ENCODE results near the gene NCOA7.

The NCOA7 gene, protein sequence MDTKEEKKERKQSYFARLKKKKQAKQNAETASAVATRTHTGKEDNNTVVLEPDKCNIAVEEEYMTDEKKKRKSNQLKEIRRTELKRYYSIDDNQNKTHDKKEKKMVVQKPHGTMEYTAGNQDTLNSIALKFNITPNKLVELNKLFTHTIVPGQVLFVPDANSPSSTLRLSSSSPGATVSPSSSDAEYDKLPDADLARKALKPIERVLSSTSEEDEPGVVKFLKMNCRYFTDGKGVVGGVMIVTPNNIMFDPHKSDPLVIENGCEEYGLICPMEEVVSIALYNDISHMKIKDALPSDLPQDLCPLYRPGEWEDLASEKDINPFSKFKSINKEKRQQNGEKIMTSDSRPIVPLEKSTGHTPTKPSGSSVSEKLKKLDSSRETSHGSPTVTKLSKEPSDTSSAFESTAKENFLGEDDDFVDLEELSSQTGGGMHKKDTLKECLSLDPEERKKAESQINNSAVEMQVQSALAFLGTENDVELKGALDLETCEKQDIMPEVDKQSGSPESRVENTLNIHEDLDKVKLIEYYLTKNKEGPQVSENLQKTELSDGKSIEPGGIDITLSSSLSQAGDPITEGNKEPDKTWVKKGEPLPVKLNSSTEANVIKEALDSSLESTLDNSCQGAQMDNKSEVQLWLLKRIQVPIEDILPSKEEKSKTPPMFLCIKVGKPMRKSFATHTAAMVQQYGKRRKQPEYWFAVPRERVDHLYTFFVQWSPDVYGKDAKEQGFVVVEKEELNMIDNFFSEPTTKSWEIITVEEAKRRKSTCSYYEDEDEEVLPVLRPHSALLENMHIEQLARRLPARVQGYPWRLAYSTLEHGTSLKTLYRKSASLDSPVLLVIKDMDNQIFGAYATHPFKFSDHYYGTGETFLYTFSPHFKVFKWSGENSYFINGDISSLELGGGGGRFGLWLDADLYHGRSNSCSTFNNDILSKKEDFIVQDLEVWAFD

DNA sequence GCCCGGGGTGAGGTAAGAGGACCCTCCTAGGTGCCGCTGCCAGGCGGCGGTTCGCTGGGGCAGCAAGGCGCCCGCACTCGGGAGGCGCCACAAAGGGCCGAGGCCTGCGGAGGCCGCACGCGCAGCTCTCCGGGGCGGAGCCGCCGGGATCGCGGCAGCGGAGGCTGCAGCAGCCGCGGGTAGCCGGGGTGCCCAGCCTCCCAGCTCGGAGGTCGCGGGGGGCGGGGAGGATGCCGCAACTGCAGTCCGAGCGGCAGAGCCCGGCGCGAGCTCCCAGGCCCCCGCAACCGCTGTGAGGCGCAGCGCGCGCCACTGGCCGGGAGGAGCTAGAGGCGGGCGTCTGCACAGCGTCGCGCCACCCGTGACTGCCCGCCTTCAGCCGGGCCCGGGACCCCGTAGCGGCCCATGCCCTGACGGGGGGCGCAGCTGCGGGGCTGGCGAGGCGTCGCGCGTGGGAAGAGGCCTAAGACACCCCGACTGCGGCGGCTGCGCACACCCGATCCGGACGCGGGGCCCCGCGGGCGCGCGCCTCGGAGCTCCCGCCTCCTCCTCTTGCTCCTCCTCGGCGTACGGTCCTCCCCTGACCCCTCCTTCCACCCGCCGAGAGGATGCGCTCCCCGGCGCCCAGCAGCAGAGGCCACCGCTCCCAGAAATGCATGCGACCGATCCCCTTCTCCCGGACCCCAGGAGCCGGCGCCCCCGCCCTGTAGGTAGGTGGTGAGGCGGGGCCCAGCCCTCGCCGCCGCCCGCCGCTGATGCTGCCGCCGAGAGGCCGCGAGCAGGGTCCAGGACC lies at the start of gene NCOA7:
Gene NCOA7, plus strand, starts transcription at position 603 of the 793 bp plus-strand sequence. CDS start 24,395 bp downstream, outside the sequence.
- Histone ChIP-seq H3K9me3 (ENCODE audit: insufficient read depth, low read length, severe bottlenecking) (no peaks in the 10 kb centered on the region), H3K79me2 (ENCODE audit: insufficient read depth, low read length) (peaks cover 47% of the 10 kb centered on the region), H3K27me3 (ENCODE audit: insufficient read depth, low read length, poor library complexity) (no peaks in the 10 kb centered on the region), H2AFZ (ENCODE audit: low read depth, low read length) (peak within 1 kb of the TSS; percentile 86), H3K27ac (ENCODE audit: low read length) (peak within 1 kb of the TSS; percentile 82), H4K20me1 (ENCODE audit: insufficient read depth, low read length) (no peaks in the 10 kb centered on the region), H3K4me1 (ENCODE audit: insufficient read depth, low read length) (peaks cover 41% of the 10 kb centered on the region), H3K36me3 (ENCODE audit: insufficient read depth, low read length) (peaks cover 7% of the 10 kb centered on the region; the same call in 1 of the 2 replicates), H3K4me2 (ENCODE audit: insufficient read depth, low read length) (peak within 1 kb of the TSS; percentile 65), H3K9ac (ENCODE audit: low read depth, low read length) (peak within 1 kb of the TSS; percentile 70), H3K4me3 (ENCODE audit: low read depth in 1 of 2, low read length in 2 of 2) (peak within 1 kb of the TSS; percentile 43 to 64)
- peak; percentile 80 for ATAC-seq (ENCODE audit: insufficient read depth, low read depth)
- TF ChIP-seq EZH2 (IDR thresholded peaks at IDR 0.05; ENCODE audit: borderline replicate concordance, low read depth, low read length, severe bottlenecking) (no peak), CTCF (IDR thresholded peaks at IDR 0.05; ENCODE audit: borderline replicate concordance, extremely low read depth, low read length, poor library complexity, severe bottlenecking) (peak; percentile 1)
- DNase-seq, result peak; percentile 82

GRCh38 chr6:125741336-125741735 lies 49.4 kb upstream of the NCOA7 start:
- H2AFZ ChIP-seq (ENCODE audit: low read depth, low read length), result no peak overlapping the region
- H3K4me1 ChIP-seq (ENCODE audit: insufficient read depth, low read length), result peaks cover 4% of the 10 kb centered on the region
- H3K4me2 ChIP-seq (ENCODE audit: insufficient read depth, low read length), result no peak overlapping the region
- DNase-seq, result no peak
- no peaks in the 10 kb centered on the region for H3K79me2 ChIP-seq (ENCODE audit: insufficient read depth, low read length)
- TF ChIP-seq CTCF (IDR thresholded peaks at IDR 0.05; ENCODE audit: borderline replicate concordance, extremely low read depth, low read length, poor library complexity, severe bottlenecking) (no peak), EZH2 (IDR thresholded peaks at IDR 0.05; ENCODE audit: borderline replicate concordance, low read depth, low read length, severe bottlenecking) (no peak)
- no peak for ATAC-seq (ENCODE audit: insufficient read depth, low read depth)
- H3K36me3 ChIP-seq (ENCODE audit: insufficient read depth, low read length), result no peaks in the 10 kb centered on the region
- no peak overlapping the region for H3K27ac ChIP-seq (ENCODE audit: low read length)
- H3K9me3 ChIP-seq (ENCODE audit: insufficient read depth, low read length, severe bottlenecking), result no peaks in the 10 kb centered on the region
- H3K4me3 ChIP-seq (ENCODE audit: low read depth in 1 of 2, low read length in 2 of 2), result no peak overlapping the region
- peaks cover 4% of the 10 kb centered on the region for H3K27me3 ChIP-seq (ENCODE audit: insufficient read depth, low read length, poor library complexity)
- no peaks in the 10 kb centered on the region for H4K20me1 ChIP-seq (ENCODE audit: insufficient read depth, low read length)
- no peak overlapping the region for H3K9ac ChIP-seq (ENCODE audit: low read depth, low read length)

GRCh38 chr6:125742024-125742423 lies 48.7 kb upstream of the NCOA7 start:
- Histone ChIP-seq H3K27me3 (ENCODE audit: insufficient read depth, low read length, poor library complexity) (peaks cover 4% of the 10 kb centered on the region), H2AFZ (ENCODE audit: low read depth, low read length) (no peak overlapping the region), H4K20me1 (ENCODE audit: insufficient read depth, low read length) (no peaks in the 10 kb centered on the region), H3K4me1 (ENCODE audit: insufficient read depth, low read length) (peaks cover 8% of the 10 kb centered on the region), H3K79me2 (ENCODE audit: insufficient read depth, low read length) (no peaks in the 10 kb centered on the region), H3K27ac (ENCODE audit: low read length) (no peak overlapping the region), H3K9ac (ENCODE audit: low read depth, low read length) (no peak overlapping the region), H3K4me2 (ENCODE audit: insufficient read depth, low read length) (no peak overlapping the region), H3K4me3 (ENCODE audit: low read depth in 1 of 2, low read length in 2 of 2) (no peak overlapping the region), H3K36me3 (ENCODE audit: insufficient read depth, low read length) (no peaks in the 10 kb centered on the region), H3K9me3 (ENCODE audit: insufficient read depth, low read length, severe bottlenecking) (no peaks in the 10 kb centered on the region)
- TF ChIP-seq CTCF (IDR thresholded peaks at IDR 0.05; ENCODE audit: borderline replicate concordance, extremely low read depth, low read length, poor library complexity, severe bottlenecking) (no peak), EZH2 (IDR thresholded peaks at IDR 0.05; ENCODE audit: borderline replicate concordance, low read depth, low read length, severe bottlenecking) (no peak)
- DNase-seq (no peak), ATAC-seq (ENCODE audit: insufficient read depth, low read depth) (no peak)

Measured in DND-41 (cell line).